HepG2 (cell line): ENCODE measurements around the gene RAD50. TPM values are rescaled to one million over a fixed set of nuclear protein-coding genes. Genes with fewer than 3 reads are reported as not detected.

Source experiments
- ATRX ChIP-seq: sonication (generic); formaldehyde crosslinking; IDR thresholded peaks from 2 replicates; pipeline ENCODE4 v1.4.0; 2020; ENCODE audit warnings: missing genetic modification reagents, borderline replicate concordance
- CBFB ChIP-seq: sonication (generic); formaldehyde crosslinking; IDR thresholded peaks from 2 replicates; pipeline ENCODE4 v1.4.0; 2020; ENCODE audit warnings: missing genetic modification reagents
- ELF3 ChIP-seq: IDR thresholded peaks from 2 replicates; pipeline ENCODE4 v1.6.1; 2016; ENCODE audit warnings: missing genetic modification reagents, missing compliant biosample characterization
- FOSL2 ChIP-seq: sonication (generic); formaldehyde crosslinking; IDR thresholded peaks from 2 replicates; pipeline ENCODE4 v1.4.0; 2020; ENCODE audit warnings: missing genetic modification reagents
- GABPA ChIP-seq, 2 experiments: IDR thresholded peaks; 2 replicates each; pipeline ENCODE4 v1.6.1; 2011 to 2016; ENCODE audit warnings: low read depth in 2 of 2, low read length in 1 of 2, missing biosample characterization in 1 of 2, missing genetic modification characterization in 1 of 2
- HDAC2 ChIP-seq: sonication (generic); formaldehyde crosslinking; IDR thresholded peaks from 2 replicates; pipeline ENCODE4 v1.4.0; 2020; ENCODE audit warnings: missing genetic modification reagents
- HIC2 ChIP-seq: sonication (generic); formaldehyde crosslinking; IDR thresholded peaks from 2 replicates; pipeline ENCODE4 v1.9.0; 2022; ENCODE audit warnings: low read depth, missing genetic modification reagents
- HOXA3 ChIP-seq: sonication (generic); formaldehyde crosslinking; IDR thresholded peaks from 2 replicates; pipeline ENCODE4 v1.5.0; 2020; ENCODE audit warnings: missing genetic modification reagents
- KMT2A ChIP-seq: sonication (generic); formaldehyde crosslinking; IDR thresholded peaks from 2 replicates; pipeline ENCODE4 v1.4.0; 2020; ENCODE audit warnings: missing genetic modification reagents
- LCORL ChIP-seq, 2 experiments: fragments of 450-650 bp in 1 of 2; sonication (generic) in 1 of 2; formaldehyde crosslinking in 1 of 2; IDR thresholded peaks; 2 replicates each; pipeline versions ENCODE4 v1.5.0 to v1.6.1; 2017 to 2020; ENCODE audit warnings: antibody characterized with exemption in 1 of 2, missing genetic modification reagents in 1 of 2
- MAZ ChIP-seq, 2 experiments: sonication (generic) in 1 of 2; formaldehyde crosslinking in 1 of 2; IDR thresholded peaks; 2 replicates each; pipeline versions ENCODE4 v1.5.0 to v1.6.1; 2012 to 2020; ENCODE audit warnings: low read depth in 2 of 2, mild to moderate bottlenecking in 2 of 2, borderline replicate concordance in 1 of 2, improper control_type of control experiment in 1 of 2, low read length in 1 of 2, missing genetic modification reagents in 1 of 2, moderate library complexity in 1 of 2
- POLR2G ChIP-seq: fragments of 200-400 bp; formaldehyde crosslinking; IDR thresholded peaks from 2 replicates; pipeline ENCODE4 v1.6.1; 2018; ENCODE audit warnings: mild to moderate bottlenecking, low read depth, low read length, moderate library complexity
- SALL1 ChIP-seq: sonication (generic); formaldehyde crosslinking; IDR thresholded peaks from 2 replicates; pipeline ENCODE4 v1.8.0; 2022; ENCODE audit warnings: mild to moderate bottlenecking, missing genetic modification reagents
- SATB2 ChIP-seq: sonication (generic); formaldehyde crosslinking; IDR thresholded peaks from 2 replicates; pipeline ENCODE4 v1.5.0; 2020; ENCODE audit warnings: missing genetic modification reagents
- SOX13 ChIP-seq, 3 experiments: fragments of 450-650 bp in 1 of 3; sonication (generic) in 1 of 3; formaldehyde crosslinking in 1 of 3; IDR thresholded peaks in 2 of 3; conservative IDR thresholded peaks in 1 of 3; 2 replicates each; pipeline versions ENCODE4 v1.5.0 to v1.6.1; 2016 to 2020; ENCODE audit warnings: antibody characterized with exemption in 1 of 3, mild to moderate bottlenecking in 1 of 3, missing compliant biosample characterization in 1 of 3, missing genetic modification reagents in 1 of 3, moderate library complexity in 1 of 3
- SP5 ChIP-seq: IDR thresholded peaks from 2 replicates; pipeline ENCODE4 v1.6.1; 2016; ENCODE audit warnings: low read depth, borderline replicate concordance
- TBL1XR1 ChIP-seq: fragments of 150-350 bp; IDR thresholded peaks from 2 replicates; pipeline ENCODE4 v1.6.1; 2014; ENCODE audit warnings: borderline replicate concordance, low read length; ENCODE audit not compliant: partially characterized antibody
- TCF7 ChIP-seq: sonication (generic); IDR thresholded peaks from 2 replicates; pipeline ENCODE4 v1.6.1; 2016; ENCODE audit warnings: antibody characterized with exemption, low read depth
- TEAD3 ChIP-seq: optimal IDR thresholded peaks from 2 replicates; pipeline ENCODE3; 2016; ENCODE audit warnings: borderline replicate concordance
- ZNF256 ChIP-seq: sonication (generic); formaldehyde crosslinking; conservative IDR thresholded peaks from 2 replicates; pipeline ENCODE4 v1.4.0; 2020; ENCODE audit warnings: missing genetic modification reagents
- ZNF773 ChIP-seq: sonication (generic); formaldehyde crosslinking; IDR thresholded peaks from 2 replicates; pipeline ENCODE4 v1.4.0; 2020; ENCODE audit warnings: missing genetic modification reagents, borderline replicate concordance
- polyA plus RNA-seq, 8 experiments: library from polyadenylated mRNA; depleted of rRNA in 3 of 8; stranded (reverse) in 7 of 8; unstranded in 1 of 8; fragments of >200 nt; fragmentation: Illumina TruSeq in 4 of 8; extraction: Trizol in 4 of 8; gene quantifications; 2 replicates each; pipeline versions ENCODE4 v1.2.1 to v1.2.3, GENCODE V29; 2011 to 2016; ENCODE audit warnings: low read depth in 4 of 8, missing spikeins in 1 of 8, mixed read lengths in 1 of 8; ENCODE audit not compliant: insufficient read depth in 1 of 8
- total RNA-seq, 5 experiments: library from RNA; depleted of rRNA; stranded (reverse); fragments of >200 nt; fragmentation: Illumina TruSeq; extraction: Trizol; gene quantifications; 2 replicates each; pipeline ENCODE4 v1.2.3, GENCODE V29; 2016; ENCODE audit warnings: low read depth in 1 of 5
- TF ChIP-seq, protein P1 (sequence below): sonication (generic); formaldehyde crosslinking; IDR thresholded peaks from 2 replicates; pipeline ENCODE4 v1.4.0; 2020; ENCODE audit warnings: low read depth, mild to moderate bottlenecking, missing genetic modification reagents
- TF ChIP-seq, protein P2 (sequence below): IDR thresholded peaks from 2 replicates; pipeline ENCODE4 v1.6.1; 2018; ENCODE audit warnings: missing genetic modification reagents
- TF ChIP-seq, protein P3 (sequence below): IDR thresholded peaks from 2 replicates; pipeline ENCODE4 v1.6.1; 2016

The RAD50 gene
- total and polyA plus RNA-seq, 2 of the 13 experiments (the other 11 are each of a cell fraction or from before 2014, with no cell fraction given), result 19.2 to 23.4 TPM

DNA sequence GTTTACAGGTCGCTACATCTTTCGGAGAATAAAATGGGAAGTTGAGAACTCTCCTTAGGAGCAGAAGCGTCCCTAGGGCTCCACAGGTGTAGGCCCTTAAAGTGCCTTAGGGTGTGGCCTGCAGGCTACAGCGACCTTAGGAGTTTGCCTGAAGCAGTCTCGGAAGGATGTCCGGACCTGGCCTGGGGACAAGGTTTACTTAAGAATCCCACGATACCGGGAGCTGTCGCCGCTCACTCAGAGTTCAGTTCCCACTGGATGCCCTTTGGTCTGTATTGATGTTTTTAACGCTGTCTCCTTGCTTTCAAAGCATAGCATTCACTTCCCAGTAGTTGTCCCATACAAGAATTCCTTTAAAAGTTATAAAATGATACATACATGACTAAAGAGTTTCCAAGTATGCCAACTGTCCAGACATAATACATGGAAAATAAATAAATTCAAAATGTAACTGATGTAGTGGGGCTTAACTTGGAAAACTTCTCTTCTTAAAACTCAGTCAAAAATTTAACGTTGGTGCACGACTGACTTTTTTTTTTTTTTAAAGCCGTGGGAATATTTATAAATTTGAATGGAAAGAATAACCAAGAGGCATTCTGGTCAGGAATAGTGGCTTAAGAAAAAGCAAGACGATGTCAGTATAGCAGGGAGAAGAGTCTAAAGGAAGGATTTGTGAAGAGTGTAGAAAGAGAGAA, 848 bp downstream of the RAD50 start (continued):
- TF ChIP-seq ELF3 (peak; percentile 69), MAZ (IDR thresholded peaks at IDR 0.05; ENCODE audit: borderline replicate concordance, low read depth, low read length) (no peak), MAZ (CRISPR knock-in tag; IDR thresholded peaks at IDR 0.05; ENCODE audit: low read depth) (no peak), HIC2 (CRISPR knock-in tag) (no peak), HOXA3 (CRISPR knock-in tag) (peak; percentile 73; the same call in 1 of the 2 replicates), KMT2A (CRISPR knock-in tag) (no peak; the same call in 1 of the 2 replicates), FOSL2 (CRISPR knock-in tag) (peak; percentile 37; the same call in 1 of the 2 replicates), ZNF773 (CRISPR knock-in tag) (0 out of 2 replicates have a peak, but pooled peaks have one; percentile 18), SOX13 (IDR thresholded peaks at IDR 0.05) (no peak), SOX13 (CRISPR knock-in tag; conservative IDR thresholded peaks at IDR 0.05 in 1 of 2, IDR thresholded peaks at IDR 0.05 in 1 of 2) (0 out of 4 replicates have a peak, but pooled peaks of 1 of the 2 experiments have one; percentile 32), SATB2 (CRISPR knock-in tag) (no peak), ZNF256 (0 out of 2 replicates have a peak, but pooled peaks have one; percentile 9), TEAD3 (CRISPR knock-in tag) (peak; percentile 36), SALL1 (peak; percentile 56), CBFB (CRISPR knock-in tag) (no peak), TBL1XR1 (no peak), TCF7 (peak; percentile 42), POLR2G (no peak), GABPA (IDR thresholded peaks at IDR 0.05; ENCODE audit: low read depth, low read length) (no peak), GABPA (CRISPR knock-in tag; IDR thresholded peaks at IDR 0.05; ENCODE audit: low read depth) (peak; percentile 49; the same call in 1 of the 2 replicates), ATRX (CRISPR knock-in tag) (no peak), LCORL (IDR thresholded peaks at IDR 0.05) (no peak), LCORL (CRISPR knock-in tag; IDR thresholded peaks at IDR 0.05) (0 out of 2 replicates have a peak, but pooled peaks have one; percentile 10), SP5 (no peak), HDAC2 (CRISPR knock-in tag) (peak; percentile 62; the same call in 1 of the 2 replicates)
- TF ChIP-seq, protein P1, sequence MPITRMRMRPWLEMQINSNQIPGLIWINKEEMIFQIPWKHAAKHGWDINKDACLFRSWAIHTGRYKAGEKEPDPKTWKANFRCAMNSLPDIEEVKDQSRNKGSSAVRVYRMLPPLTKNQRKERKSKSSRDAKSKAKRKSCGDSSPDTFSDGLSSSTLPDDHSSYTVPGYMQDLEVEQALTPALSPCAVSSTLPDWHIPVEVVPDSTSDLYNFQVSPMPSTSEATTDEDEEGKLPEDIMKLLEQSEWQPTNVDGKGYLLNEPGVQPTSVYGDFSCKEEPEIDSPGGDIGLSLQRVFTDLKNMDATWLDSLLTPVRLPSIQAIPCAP (CRISPR knock-in tag), result no peak
- TF ChIP-seq, protein P2, sequence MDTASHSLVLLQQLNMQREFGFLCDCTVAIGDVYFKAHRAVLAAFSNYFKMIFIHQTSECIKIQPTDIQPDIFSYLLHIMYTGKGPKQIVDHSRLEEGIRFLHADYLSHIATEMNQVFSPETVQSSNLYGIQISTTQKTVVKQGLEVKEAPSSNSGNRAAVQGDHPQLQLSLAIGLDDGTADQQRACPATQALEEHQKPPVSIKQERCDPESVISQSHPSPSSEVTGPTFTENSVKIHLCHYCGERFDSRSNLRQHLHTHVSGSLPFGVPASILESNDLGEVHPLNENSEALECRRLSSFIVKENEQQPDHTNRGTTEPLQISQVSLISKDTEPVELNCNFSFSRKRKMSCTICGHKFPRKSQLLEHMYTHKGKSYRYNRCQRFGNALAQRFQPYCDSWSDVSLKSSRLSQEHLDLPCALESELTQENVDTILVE (CRISPR knock-in tag), result peak; percentile 50; the same call in 1 of the 2 replicates
- TF ChIP-seq, protein P3, sequence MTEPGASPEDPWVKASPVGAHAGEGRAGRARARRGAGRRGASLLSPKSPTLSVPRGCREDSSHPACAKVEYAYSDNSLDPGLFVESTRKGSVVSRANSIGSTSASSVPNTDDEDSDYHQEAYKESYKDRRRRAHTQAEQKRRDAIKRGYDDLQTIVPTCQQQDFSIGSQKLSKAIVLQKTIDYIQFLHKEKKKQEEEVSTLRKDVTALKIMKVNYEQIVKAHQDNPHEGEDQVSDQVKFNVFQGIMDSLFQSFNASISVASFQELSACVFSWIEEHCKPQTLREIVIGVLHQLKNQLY, result 0 out of 2 replicates have a peak, but pooled peaks have one; percentile 34
